ENCODE measurements around the gene OPCML.

OPCML gene

GRCh38 chr11:133019545-133020371 is 512.5 kb downstream of the OPCML start:
- TF ChIP-seq, protein P1, sequence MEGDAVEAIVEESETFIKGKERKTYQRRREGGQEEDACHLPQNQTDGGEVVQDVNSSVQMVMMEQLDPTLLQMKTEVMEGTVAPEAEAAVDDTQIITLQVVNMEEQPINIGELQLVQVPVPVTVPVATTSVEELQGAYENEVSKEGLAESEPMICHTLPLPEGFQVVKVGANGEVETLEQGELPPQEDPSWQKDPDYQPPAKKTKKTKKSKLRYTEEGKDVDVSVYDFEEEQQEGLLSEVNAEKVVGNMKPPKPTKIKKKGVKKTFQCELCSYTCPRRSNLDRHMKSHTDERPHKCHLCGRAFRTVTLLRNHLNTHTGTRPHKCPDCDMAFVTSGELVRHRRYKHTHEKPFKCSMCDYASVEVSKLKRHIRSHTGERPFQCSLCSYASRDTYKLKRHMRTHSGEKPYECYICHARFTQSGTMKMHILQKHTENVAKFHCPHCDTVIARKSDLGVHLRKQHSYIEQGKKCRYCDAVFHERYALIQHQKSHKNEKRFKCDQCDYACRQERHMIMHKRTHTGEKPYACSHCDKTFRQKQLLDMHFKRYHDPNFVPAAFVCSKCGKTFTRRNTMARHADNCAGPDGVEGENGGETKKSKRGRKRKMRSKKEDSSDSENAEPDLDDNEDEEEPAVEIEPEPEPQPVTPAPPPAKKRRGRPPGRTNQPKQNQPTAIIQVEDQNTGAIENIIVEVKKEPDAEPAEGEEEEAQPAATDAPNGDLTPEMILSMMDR (IDR thresholded peaks at IDR 0.05), result no peak

- TF ChIP-seq, protein P1 (IDR thresholded peaks at IDR 0.05), result no peak
These were observed 516.8 kb downstream of the OPCML start for GRCh38 chr11:133015457-133015856.

DNA sequence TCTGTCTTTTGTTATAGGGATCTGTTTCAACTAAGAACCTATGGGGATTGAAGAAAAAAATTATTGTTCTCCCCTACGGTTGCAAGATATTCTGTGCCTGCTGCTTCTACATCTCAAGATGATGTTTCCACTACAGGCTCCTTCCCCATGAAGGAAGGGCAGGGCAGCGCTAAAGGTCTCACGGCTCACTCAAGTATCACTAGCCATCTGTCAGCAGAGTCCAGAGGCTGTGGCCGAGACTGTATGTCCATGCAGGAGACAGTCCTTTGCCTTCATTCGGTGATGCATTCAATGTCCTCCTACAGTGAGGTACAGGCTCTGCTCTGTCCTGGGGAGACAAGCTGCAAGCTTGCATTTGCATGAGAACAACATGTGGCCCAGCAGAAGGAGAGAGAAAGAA is 518.0 kb downstream of the OPCML start:
- TF ChIP-seq, protein P1 (IDR thresholded peaks at IDR 0.05), result no peak

DNA sequence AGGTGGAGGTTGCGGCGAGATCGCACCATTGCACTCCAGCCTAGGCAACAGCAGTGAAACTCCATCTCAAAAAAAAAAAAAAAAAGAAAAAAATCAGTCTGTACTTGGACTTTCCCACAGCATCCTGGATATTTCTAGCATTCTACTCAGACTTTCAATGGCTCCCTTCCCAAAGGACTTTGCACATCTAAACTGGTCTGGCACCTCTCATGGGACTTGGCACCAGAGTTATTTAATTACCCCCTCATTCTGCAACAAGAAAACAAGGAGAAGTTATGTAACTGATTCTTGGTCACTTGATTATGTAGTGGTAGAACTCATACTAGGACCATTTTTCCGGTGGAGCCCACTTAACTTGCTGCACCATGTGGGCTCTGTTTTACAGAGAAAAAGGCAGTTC is 519.5 kb downstream of the OPCML start:
- TF ChIP-seq, protein P1 (IDR thresholded peaks at IDR 0.05), result no peak

DNA sequence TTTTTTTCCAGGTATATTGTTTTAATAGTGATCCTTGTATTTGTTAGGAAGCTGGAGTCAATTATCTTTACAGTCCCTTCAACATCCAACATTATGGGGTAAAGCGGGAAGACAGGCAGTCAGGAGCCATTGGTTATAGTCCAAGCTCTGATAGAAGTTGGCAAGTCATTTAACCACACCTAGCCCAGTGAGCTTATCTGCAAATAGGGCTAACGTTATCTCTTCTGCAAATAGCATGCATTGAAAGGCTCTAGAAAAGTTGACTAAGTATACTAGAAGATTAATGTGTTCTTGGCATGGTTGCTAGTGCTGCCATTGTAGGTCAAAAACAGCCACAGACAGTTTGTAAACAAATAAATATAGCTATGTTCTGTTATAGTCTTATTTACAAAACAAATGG is 520.7 kb downstream of the OPCML start:
- TF ChIP-seq, protein P1 (IDR thresholded peaks at IDR 0.05), result no peak

DNA sequence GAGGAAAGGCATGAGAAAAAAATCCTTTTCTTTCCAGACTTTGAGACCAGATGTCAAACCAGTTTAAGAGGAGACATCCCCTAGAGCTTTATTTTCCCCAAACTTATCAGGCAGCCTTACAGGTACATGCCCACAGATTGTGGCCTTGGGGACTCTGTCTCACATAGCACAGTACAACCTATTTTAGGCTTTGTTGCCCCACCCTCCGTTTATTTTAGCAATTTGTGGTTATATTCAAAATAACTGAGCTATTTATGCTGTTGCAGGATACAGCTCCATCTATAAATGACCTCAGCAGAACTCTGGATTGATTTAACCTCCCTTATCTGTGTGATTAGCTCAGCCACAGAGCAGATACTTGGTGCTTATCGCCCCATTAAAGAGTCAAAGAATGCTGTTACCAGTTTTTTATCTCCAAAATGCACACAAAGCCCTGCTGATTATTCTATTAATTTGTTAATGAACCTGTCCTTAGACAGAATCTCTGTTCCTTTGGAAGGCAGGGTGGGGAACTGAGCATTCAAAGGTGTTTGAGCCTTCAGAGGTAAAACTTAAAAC is 525.2 kb downstream of the OPCML start:
- TF ChIP-seq, protein P1 (IDR thresholded peaks at IDR 0.05), result no peak

DNA sequence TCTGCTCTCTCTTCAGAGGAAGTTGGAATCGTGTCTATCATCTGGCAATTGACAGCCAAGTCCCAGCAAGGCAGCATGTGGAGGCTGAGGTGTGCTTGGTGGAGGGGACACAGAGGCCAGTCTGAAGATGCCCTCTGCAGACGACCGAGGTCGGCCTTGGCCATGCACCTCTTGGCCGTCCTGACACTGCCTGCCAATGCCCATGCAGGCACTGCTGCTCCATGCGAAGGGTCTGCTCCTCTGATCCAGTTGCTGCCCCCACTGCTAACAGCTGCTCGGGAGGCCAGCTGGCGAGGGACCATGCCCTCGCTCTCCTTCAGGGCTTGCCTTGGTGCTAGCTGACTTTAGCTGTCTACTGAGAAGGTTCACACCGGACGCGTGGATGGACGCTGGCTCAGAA is 527.9 kb downstream of the OPCML start:
- TF ChIP-seq, protein P1 (IDR thresholded peaks at IDR 0.05), result no peak
